Measurements from ENCODE around the gene CUL4A. TPM values are rescaled to one million over a fixed set of nuclear protein-coding genes. Genes with fewer than 3 reads are reported as not detected.

CUL4A gene
- polyA plus RNA-seq, 1 donor from 2014 or later = 69.9 TPM

DNA sequence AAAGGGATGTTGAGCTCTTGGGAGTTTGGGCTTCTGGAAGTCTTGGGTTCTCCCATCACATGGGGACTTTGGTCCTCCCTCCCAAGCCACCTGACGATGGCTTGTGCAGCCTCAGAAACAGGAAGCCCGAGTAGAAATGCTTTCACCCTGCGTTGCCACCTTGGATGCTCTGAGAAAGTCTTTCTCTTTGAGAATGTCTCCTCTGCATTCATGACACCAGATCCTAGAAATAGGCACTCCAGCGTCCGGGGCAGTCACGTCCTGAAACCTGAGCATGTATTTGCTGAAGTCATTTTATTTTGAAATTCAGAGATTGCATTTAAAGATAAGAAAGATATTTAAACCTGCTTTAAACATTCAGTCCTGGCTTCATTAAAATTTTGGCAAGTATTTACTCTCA is 34.4 kb downstream of the CUL4A start:
- no peak overlapping the region for H3K4me3 ChIP-seq (ENCODE audit: low read length)
- no peak overlapping the region for H3K4me2 ChIP-seq (ENCODE audit: low read length)
- H3K9me2 ChIP-seq (ENCODE audit: insufficient read depth, low read length) = no peaks in the 10 kb centered on the region
- H3K27ac ChIP-seq (ENCODE audit: low read length) = no peak overlapping the region
- peaks cover 13% of the 10 kb centered on the region for H3K36me3 ChIP-seq (ENCODE audit: insufficient read depth, low read length)
- H3F3A ChIP-seq (ENCODE audit: insufficient read depth, low read length, poor library complexity, severe bottlenecking) = no peaks in the 10 kb centered on the region
- H3K9ac ChIP-seq (ENCODE audit: low read length) = no peak overlapping the region
- no peaks in the 10 kb centered on the region for H3K27me3 ChIP-seq (ENCODE audit: insufficient read depth, low read depth, low read length)
- no peaks in the 10 kb centered on the region for H4K20me1 ChIP-seq (ENCODE audit: insufficient read depth)
- H2AFZ ChIP-seq (ENCODE audit: low read depth, low read length) = no peak overlapping the region
- TF ChIP-seq, protein P1, sequence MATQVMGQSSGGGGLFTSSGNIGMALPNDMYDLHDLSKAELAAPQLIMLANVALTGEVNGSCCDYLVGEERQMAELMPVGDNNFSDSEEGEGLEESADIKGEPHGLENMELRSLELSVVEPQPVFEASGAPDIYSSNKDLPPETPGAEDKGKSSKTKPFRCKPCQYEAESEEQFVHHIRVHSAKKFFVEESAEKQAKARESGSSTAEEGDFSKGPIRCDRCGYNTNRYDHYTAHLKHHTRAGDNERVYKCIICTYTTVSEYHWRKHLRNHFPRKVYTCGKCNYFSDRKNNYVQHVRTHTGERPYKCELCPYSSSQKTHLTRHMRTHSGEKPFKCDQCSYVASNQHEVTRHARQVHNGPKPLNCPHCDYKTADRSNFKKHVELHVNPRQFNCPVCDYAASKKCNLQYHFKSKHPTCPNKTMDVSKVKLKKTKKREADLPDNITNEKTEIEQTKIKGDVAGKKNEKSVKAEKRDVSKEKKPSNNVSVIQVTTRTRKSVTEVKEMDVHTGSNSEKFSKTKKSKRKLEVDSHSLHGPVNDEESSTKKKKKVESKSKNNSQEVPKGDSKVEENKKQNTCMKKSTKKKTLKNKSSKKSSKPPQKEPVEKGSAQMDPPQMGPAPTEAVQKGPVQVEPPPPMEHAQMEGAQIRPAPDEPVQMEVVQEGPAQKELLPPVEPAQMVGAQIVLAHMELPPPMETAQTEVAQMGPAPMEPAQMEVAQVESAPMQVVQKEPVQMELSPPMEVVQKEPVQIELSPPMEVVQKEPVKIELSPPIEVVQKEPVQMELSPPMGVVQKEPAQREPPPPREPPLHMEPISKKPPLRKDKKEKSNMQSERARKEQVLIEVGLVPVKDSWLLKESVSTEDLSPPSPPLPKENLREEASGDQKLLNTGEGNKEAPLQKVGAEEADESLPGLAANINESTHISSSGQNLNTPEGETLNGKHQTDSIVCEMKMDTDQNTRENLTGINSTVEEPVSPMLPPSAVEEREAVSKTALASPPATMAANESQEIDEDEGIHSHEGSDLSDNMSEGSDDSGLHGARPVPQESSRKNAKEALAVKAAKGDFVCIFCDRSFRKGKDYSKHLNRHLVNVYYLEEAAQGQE (IDR thresholded peaks at IDR 0.05; ENCODE audit: borderline replicate concordance) = no peak
- no peaks in the 10 kb centered on the region for H3K9me3 ChIP-seq (ENCODE audit: low read length)
- no peaks in the 10 kb centered on the region for H3K79me2 ChIP-seq (replicated peaks; ENCODE audit: insufficient read depth, low read length)

DNA sequence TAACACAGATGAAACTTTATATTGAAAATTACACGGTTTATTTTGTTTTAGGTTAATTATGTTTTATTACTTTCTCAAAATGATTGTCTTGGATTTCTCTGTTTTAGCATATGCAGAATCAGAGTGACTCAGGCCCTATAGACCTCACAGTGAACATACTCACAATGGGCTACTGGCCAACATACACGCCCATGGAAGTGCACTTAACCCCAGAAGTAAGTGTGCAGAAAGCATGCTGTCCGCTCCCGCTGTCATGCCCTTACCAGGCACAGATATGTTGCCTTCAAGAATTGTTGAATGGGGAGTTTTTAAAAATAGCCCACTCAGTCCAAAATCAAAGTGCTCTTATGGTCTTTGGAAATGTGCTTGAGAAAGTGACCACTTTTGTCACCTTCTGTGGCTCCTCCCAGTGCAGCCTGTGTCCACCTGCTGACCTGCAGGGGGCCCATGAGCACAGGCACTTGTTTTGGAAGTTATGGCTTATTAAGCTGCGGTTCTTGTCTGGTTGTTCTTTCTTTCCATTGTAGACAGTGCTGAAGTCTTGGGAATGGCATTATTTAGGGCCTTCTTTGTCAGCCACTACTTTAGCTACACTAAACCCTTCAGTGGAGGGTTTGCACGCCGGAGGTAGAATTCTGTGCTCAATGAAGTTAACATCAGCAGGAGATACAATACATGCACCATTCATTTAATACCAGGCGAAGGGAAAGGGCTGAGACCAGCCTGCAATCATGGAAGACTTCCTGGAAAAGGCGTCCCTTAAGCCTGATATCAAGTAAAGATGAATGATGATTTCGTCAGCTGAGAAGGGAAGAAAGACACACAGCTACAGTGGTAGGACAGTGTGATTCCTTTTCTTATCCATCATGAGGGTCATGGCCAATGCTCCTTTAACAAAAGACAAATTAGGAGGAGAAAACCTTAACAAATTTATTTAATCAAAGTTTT is 36.7 kb downstream of the CUL4A start:
- Histone ChIP-seq H3K4me3 (ENCODE audit: low read length) (no peak overlapping the region), H4K20me1 (ENCODE audit: insufficient read depth) (no peaks in the 10 kb centered on the region), H3K9me3 (ENCODE audit: low read length) (no peaks in the 10 kb centered on the region), H2AFZ (ENCODE audit: low read depth, low read length) (no peak overlapping the region), H3K36me3 (ENCODE audit: insufficient read depth, low read length) (peaks cover 8% of the 10 kb centered on the region), H3K4me2 (ENCODE audit: low read length) (no peak overlapping the region), H3K27me3 (ENCODE audit: insufficient read depth, low read depth, low read length) (no peaks in the 10 kb centered on the region), H3K27ac (ENCODE audit: low read length) (no peak overlapping the region), H3K9me2 (ENCODE audit: insufficient read depth, low read length) (no peaks in the 10 kb centered on the region), H3F3A (ENCODE audit: insufficient read depth, low read length, poor library complexity, severe bottlenecking) (no peaks in the 10 kb centered on the region), H3K79me2 (replicated peaks; ENCODE audit: insufficient read depth, low read length) (no peaks in the 10 kb centered on the region), H3K9ac (ENCODE audit: low read length) (no peak overlapping the region)
- no peak for TF ChIP-seq MXI1 (conservative IDR thresholded peaks at IDR 0.05; ENCODE audit: poor library complexity, severe bottlenecking)

- no peak overlapping the region for H2AFZ ChIP-seq (ENCODE audit: low read depth, low read length)
- no peaks in the 10 kb centered on the region for H3K9me3 ChIP-seq (ENCODE audit: low read length)
- H3K9ac ChIP-seq (ENCODE audit: low read length) = no peak overlapping the region
- no peaks in the 10 kb centered on the region for H3F3A ChIP-seq (ENCODE audit: insufficient read depth, low read length, poor library complexity, severe bottlenecking)
- no peaks in the 10 kb centered on the region for H3K79me2 ChIP-seq (replicated peaks; ENCODE audit: insufficient read depth, low read length)
- H3K36me3 ChIP-seq (ENCODE audit: insufficient read depth, low read length) = peaks cover 9% of the 10 kb centered on the region
- H3K9me2 ChIP-seq (ENCODE audit: insufficient read depth, low read length) = no peaks in the 10 kb centered on the region
- TF ChIP-seq EP300 (conservative IDR thresholded peaks at IDR 0.05; ENCODE audit: poor library complexity, severe bottlenecking) = no peak
- no peak for TF ChIP-seq POLR2AphosphoS5 (IDR thresholded peaks at IDR 0.05)
- no peak for TF ChIP-seq SMC3 (conservative IDR thresholded peaks at IDR 0.05; ENCODE audit: poor library complexity)
- TF ChIP-seq MXI1 (conservative IDR thresholded peaks at IDR 0.05; ENCODE audit: poor library complexity, severe bottlenecking) = no peak
- no peak for TF ChIP-seq EZH2 (IDR thresholded peaks at IDR 0.05; ENCODE audit: borderline replicate concordance, insufficient read depth, low read length, poor library complexity, severe bottlenecking)
- TF ChIP-seq, protein P2, sequence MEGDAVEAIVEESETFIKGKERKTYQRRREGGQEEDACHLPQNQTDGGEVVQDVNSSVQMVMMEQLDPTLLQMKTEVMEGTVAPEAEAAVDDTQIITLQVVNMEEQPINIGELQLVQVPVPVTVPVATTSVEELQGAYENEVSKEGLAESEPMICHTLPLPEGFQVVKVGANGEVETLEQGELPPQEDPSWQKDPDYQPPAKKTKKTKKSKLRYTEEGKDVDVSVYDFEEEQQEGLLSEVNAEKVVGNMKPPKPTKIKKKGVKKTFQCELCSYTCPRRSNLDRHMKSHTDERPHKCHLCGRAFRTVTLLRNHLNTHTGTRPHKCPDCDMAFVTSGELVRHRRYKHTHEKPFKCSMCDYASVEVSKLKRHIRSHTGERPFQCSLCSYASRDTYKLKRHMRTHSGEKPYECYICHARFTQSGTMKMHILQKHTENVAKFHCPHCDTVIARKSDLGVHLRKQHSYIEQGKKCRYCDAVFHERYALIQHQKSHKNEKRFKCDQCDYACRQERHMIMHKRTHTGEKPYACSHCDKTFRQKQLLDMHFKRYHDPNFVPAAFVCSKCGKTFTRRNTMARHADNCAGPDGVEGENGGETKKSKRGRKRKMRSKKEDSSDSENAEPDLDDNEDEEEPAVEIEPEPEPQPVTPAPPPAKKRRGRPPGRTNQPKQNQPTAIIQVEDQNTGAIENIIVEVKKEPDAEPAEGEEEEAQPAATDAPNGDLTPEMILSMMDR (IDR thresholded peaks at IDR 0.05; ENCODE audit: poor library complexity, severe bottlenecking) = no peak
- TF ChIP-seq, protein P1 (IDR thresholded peaks at IDR 0.05; ENCODE audit: borderline replicate concordance) = no peak
- no peak for TF ChIP-seq TAF1 (IDR thresholded peaks at IDR 0.05; ENCODE audit: low read depth)
- TF ChIP-seq RAD21 (conservative IDR thresholded peaks at IDR 0.05) = no peak
- no peaks in the 10 kb centered on the region for H3K27me3 ChIP-seq (ENCODE audit: insufficient read depth, low read depth, low read length)
- no peak overlapping the region for H3K4me3 ChIP-seq (ENCODE audit: low read length)
- H3K27ac ChIP-seq (ENCODE audit: low read length) = no peak overlapping the region
- H4K20me1 ChIP-seq (ENCODE audit: insufficient read depth) = no peaks in the 10 kb centered on the region
- H3K4me2 ChIP-seq (ENCODE audit: low read length) = no peak overlapping the region
Observed at GRCh38 chr13:113252516-113253095, 43.2 kb downstream of the CUL4A start.
